Mesothelial cell of epicardium (in vitro differentiated cells): ENCODE data around the gene PTPRJ. TPM values are rescaled to one million over a fixed set of nuclear protein-coding genes. Genes with fewer than 3 reads are reported as not detected.

Experiments used
- DNase-seq, 2 experiments: peaks; one replicate each; pipeline ENCODE4 v3.0.0; 2021; ENCODE audit warnings: low spot score in 2 of 2; ENCODE audit not compliant: unreplicated experiment in 2 of 2
- H3K27ac Mint-ChIP-seq: 2 replicates; pipeline ENCODE4 v1.8.0; 2021; ENCODE audit warnings: mixed read lengths
- H3K27me3 Mint-ChIP-seq: 2 replicates; pipeline ENCODE4 v1.8.0; 2021; ENCODE audit warnings: low read depth, mixed read lengths
- H3K36me3 Mint-ChIP-seq: 2 replicates; pipeline ENCODE4 v1.8.0; 2021; ENCODE audit warnings: mixed read lengths
- H3K4me1 Mint-ChIP-seq: 2 replicates; pipeline ENCODE4 v1.8.0; 2021; ENCODE audit warnings: mixed read lengths
- H3K4me3 Mint-ChIP-seq: 2 replicates; pipeline ENCODE4 v1.8.0; 2021; ENCODE audit warnings: mild to moderate bottlenecking, moderate library complexity, mixed read lengths
- H3K9me3 Mint-ChIP-seq: 2 replicates; pipeline ENCODE4 v1.8.0; 2021; ENCODE audit warnings: mixed read lengths
- total RNA-seq: library from RNA; stranded (reverse); gene quantifications from 3 replicates; pipeline ENCODE4 v1.2.1, GENCODE V29; 2021
- TF ChIP-seq, protein P1 (sequence below): fragments of 200-600 bp; sonication (generic); IDR thresholded peaks from one replicate; pipeline ENCODE4 v1.5.0; 2021; ENCODE audit warnings: antibody characterized with exemption; ENCODE audit not compliant: unreplicated experiment

The PTPRJ gene
- total RNA-seq, 1 donor from 2014 or later, result 26.2 TPM

DNA sequence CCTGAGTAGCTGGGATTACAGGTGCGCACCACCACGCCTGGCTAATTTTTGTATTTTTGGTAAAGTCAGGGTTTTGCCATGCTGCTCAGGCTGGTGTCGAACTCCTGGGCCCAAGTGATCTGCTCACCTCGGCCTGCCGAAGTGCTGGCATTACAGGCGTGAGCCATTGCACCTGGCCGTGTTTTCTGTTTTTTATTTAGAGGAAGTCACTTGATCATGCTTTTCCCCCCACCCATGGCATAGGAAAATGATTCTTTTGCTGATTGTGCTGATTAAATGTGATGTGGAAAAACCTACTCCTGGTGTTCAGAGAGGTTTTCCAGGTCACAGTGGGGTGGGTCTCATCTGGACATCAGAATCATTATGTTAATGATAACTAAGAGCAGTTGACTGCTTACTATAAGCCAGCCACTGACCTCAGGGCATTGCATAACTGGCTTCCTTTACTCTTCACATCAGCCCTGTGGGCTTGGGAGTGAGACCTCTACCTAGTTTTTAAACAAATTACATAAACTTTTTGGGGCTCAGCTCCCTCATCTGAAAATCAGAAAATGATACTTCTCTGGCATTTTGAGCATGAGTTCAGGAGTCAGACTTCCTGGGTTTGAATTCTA lies 71.0 kb downstream of the PTPRJ start:
- TF ChIP-seq, protein P1, sequence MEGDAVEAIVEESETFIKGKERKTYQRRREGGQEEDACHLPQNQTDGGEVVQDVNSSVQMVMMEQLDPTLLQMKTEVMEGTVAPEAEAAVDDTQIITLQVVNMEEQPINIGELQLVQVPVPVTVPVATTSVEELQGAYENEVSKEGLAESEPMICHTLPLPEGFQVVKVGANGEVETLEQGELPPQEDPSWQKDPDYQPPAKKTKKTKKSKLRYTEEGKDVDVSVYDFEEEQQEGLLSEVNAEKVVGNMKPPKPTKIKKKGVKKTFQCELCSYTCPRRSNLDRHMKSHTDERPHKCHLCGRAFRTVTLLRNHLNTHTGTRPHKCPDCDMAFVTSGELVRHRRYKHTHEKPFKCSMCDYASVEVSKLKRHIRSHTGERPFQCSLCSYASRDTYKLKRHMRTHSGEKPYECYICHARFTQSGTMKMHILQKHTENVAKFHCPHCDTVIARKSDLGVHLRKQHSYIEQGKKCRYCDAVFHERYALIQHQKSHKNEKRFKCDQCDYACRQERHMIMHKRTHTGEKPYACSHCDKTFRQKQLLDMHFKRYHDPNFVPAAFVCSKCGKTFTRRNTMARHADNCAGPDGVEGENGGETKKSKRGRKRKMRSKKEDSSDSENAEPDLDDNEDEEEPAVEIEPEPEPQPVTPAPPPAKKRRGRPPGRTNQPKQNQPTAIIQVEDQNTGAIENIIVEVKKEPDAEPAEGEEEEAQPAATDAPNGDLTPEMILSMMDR, result no peak
- no peaks in the 10 kb centered on the region for H3K36me3 Mint-ChIP-seq
- DNase-seq, result no peak
- peak overlapping the region; percentile 97 for H3K27ac Mint-ChIP-seq
- no peak overlapping the region for H3K4me3 Mint-ChIP-seq
- H3K27me3 Mint-ChIP-seq, result no peaks in the 10 kb centered on the region
- H3K9me3 Mint-ChIP-seq, result no peaks in the 10 kb centered on the region
- H3K4me1 Mint-ChIP-seq, result peaks cover 72% of the 10 kb centered on the region

DNA sequence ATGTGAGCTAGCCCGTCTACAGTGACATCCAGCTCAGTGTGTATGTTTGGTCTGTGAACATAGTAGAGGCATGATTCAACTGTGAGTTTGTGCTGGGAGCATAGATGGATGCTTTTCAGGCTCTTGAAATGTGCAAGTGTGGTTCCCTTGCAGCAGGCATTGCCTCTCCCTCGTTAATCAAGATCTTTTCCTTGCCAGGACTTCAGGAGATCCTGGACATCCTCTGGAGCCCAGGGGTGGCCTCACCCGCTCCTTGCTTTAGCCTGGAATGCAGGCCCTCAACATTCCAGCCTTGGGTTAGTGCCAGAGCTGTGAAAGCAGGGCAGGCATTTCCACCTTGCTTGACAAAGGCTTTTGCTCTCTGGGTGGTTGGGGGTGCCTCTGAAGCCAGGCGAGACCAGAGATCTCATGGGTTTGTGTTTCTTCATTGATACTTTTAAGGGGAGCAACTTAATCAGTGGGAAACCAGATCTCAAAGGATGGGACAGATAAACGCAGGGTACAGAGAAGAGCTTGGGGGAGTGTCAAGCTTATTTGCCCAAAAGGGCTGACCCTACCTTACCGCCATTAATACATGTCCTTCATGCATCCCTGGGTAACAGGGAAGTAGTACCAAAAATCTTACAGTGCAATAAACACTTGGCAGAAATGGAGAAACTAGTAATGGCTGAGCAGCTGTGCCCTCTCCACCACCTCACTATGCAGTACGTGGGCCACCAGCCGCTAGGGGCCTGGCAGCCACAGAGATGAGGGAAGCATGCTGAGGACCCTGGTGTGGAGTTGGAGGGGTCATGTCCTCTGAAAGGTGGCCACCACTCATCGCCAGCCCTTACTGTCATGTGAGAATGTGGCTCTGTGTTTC lies 72.1 kb downstream of the PTPRJ start:
- peak; percentile 53 to 81 for DNase-seq
- H3K9me3 Mint-ChIP-seq, result no peaks in the 10 kb centered on the region

DNA sequence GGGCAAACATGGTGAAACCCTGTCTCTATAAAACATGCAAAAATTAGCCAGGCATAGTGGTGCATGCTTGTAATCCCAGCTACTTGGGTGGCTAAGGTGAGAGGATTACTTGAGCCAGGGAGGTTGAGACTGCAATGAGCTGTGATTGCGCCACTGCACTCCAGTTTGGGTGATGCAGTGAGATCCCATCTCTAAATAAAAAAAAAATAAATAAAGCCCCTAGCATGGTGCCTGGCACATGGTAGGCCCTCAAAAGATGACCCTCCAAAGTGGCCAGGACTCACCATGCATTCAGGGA lies 74.6 kb downstream of the PTPRJ start:
- H3K9me3 Mint-ChIP-seq, result no peaks in the 10 kb centered on the region
- peaks cover 48% of the 10 kb centered on the region for H3K4me1 Mint-ChIP-seq
- DNase-seq, result no peak
- no peak overlapping the region for H3K27ac Mint-ChIP-seq
- TF ChIP-seq, protein P1, result no peak
- no peaks in the 10 kb centered on the region for H3K36me3 Mint-ChIP-seq
- H3K27me3 Mint-ChIP-seq, result no peaks in the 10 kb centered on the region
- H3K4me3 Mint-ChIP-seq, result no peak overlapping the region

More for the DNA sequence above, 72.1 kb downstream of the PTPRJ start:
- Mint-ChIP-seq H3K27ac (peak overlapping the region; percentile 97), H3K4me3 (peak overlapping the region; percentile 2), H3K4me1 (peaks cover 70% of the 10 kb centered on the region), H3K36me3 (no peaks in the 10 kb centered on the region), H3K27me3 (no peaks in the 10 kb centered on the region)
- TF ChIP-seq, protein P1, result no peak

DNA sequence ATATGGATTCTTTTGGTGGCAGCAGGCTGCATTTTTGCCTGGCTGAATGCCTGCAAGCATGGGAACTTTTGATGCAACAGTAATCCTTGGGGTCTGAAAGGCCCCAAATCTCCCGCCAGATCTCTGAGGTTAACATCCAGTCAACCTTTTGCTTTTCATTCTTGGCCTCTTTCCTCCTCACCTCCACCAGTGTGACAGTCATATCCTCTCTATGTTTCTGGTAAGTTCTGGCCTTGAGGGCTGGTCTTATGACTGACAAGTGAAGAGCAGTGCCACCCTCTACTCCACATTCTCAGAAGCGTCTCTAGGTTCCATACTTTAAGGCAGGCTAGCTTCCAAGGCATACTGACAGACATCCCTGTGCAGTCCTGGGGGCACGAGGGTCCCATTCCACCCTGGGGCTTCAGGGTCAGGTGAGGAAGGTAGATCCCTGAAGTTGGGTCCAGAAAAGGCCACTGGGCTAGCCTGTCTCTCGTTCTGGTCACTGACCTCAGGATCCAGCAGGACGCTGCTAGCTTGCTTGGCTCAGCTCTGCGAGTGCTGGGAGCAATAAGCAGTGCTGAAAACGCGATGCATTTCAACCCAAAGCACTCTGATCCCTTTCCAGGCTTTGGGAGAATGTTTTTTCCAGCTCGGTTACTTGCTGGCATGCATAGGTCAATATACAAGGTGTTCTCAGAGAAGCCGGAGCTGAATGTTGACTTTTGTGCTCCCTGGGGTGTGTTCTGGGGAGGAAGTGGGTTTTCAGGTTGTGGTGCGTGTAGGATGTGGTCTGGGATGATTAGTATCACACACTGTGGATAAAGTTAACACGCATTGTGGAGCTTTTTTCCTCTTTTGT lies 75.2 kb downstream of the PTPRJ start:
- H3K4me1 Mint-ChIP-seq, result peaks cover 48% of the 10 kb centered on the region
- H3K36me3 Mint-ChIP-seq, result no peaks in the 10 kb centered on the region
- H3K4me3 Mint-ChIP-seq, result no peak overlapping the region
- no peaks in the 10 kb centered on the region for H3K27me3 Mint-ChIP-seq
- DNase-seq, result no peak
- TF ChIP-seq, protein P1, result no peak
- H3K9me3 Mint-ChIP-seq, result no peaks in the 10 kb centered on the region
- H3K27ac Mint-ChIP-seq, result peak overlapping the region; percentile 80

DNA sequence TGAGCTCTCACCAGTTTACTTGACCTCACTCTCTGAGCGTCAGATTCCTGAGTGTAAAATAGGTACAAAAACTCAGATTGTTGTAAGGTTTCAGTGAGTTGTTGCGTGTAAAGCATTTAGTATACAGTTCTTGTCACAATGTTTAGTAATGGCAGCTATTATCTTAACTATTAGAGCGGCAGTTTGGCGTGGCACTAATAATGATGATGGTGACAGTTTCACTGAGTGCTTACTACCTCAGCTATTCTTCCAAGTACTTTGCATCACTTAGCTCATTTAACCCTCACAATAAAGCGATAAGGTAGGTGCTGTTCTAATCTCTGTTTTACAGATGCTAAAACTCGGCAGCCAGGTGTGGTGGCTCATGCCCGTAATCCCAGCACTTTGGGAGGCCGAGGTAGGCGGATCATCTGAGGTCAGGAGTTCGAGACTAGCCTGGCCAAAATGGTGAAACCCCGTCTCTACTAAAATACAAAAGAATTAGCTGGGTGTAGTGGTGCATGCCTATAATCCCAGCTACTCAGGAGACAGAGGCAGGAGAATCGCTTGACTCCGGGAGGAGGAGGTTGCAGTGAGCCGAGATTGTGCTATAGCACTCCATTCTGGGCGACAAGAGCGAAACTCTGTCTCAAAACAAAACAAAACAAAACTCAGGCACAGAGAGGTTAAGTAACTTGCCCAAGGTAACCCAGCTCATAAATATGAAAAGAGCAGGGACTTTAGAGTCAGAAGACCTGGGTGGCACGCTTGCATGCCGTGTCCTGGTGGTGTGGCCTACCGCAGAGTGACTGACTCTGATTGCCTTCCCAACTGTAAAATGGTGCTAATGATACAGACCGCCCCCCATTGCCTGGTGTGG lies 76.2 kb downstream of the PTPRJ start:
- H3K4me3 Mint-ChIP-seq, result no peak overlapping the region
- H3K27ac Mint-ChIP-seq, result peak overlapping the region; percentile 80

More for the DNA sequence above, 76.2 kb downstream of the PTPRJ start:
- Mint-ChIP-seq H3K36me3 (no peaks in the 10 kb centered on the region), H3K9me3 (no peaks in the 10 kb centered on the region), H3K27me3 (no peaks in the 10 kb centered on the region), H3K4me1 (peaks cover 49% of the 10 kb centered on the region)
- TF ChIP-seq, protein P1, result no peak
- no peak for DNase-seq
